Stimulated activated CD8-positive, alpha-beta memory T cell treated with anti-CD3 and anti-CD28 coated beads, Interleukin-7, amount 100 ng/mL, for 1 hour (primary cell): ENCODE data around the gene PASK.
"Not testable (repeated sequence)": the region's sequence is repeated elsewhere in the genome, so short reads cannot be mapped to it uniquely, and the experiment has no call there.

Experiments
- DNase-seq, 2 donors: peaks; one replicate each; pipeline ENCODE4 v3.0.0-alpha.2; 2020; ENCODE audit warnings: low read depth in 2 of 2

The PASK gene

DNA sequence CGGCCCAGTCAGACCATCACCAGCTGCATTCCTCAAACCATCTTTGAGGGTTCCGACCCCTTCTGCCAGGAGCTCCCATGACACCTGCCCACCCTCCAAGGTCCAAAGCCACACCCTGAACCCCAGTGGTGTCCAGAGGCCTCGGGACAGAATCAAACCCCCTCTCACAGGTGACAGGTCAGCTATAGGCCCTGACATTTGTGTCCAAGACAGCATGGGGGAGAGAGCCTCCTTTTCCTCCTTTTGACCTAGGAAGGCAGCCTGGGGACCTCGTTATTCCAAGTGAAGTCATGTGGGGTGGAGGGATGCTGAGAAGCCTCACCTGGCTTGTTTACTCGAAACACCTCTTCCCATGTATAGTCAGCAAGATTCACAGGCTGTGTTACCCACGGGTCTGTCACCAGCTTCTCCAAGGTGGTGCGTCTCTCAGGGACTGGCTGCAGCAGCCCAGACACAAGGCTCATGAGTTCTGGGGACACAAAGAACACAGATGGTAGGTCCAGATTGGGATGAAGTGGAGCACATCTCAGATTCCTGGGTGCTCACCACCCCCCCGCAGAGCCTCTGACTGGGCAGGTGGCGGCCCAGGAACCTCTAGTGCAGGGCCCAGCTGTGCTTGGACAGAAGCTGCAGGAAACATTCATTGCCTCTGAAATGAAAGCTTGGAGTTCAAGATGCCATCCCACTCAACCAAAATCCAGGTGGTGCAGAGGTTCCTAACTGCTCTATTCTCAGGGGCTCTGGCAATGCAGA is 42.1 kb downstream of the PASK start:
- no peak for DNase-seq

DNA sequence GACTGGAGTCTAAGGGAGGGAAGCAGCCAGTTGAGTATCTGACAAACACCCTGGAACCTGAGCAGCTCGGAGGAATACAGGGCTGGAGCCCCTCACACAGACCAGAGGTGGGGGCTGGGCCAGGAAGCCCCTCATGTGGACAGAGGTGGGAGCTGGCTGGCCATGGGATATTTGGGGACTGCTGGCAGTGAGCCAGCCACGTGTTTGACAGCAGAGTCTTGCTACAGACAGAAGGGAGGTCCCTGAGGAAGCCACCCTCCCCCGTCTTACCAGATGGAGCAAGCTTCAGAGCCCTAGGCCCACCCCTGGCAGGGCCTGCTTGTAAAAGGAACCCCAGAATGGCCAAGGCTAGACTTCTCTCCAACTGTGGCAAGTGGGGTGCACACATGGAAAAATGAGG is 43.6 kb downstream of the PASK start:
- DNase-seq, result no peak

- not testable (repeated sequence) for DNase-seq
Observed at GRCh38 chr2:241104611-241105010, 44.7 kb downstream of the PASK start.

GRCh38 chr2:241103176-241103595 is 46.1 kb downstream of the PASK start:
- no peak for DNase-seq

DNA sequence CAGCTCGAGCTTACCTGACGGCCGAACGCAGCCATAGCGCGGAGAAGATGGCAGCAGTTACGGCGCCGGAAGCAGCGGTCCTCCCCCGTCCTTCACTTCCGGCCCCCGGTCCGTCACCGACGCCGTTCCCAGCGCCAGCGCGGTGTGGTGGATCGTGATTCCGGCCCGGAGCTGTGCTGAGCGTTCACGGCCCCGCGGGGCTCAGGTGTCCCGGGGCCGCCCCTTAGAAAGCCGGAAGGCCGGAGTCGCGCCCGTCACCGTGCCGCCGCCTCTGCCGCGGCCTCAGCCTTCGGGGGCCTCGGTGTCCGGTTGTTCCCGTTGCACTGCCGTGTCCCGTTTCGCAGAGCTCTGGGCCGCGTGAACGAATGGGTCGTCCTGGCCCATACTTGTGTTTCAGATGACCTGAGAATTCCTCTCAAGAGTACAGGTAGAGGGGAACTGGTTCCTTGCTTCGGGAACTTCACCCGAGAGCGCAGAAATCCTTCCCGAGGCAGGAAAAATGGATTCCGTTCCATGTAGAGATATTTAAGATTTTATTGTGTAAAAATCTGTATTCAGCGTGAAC is 47.0 kb downstream of the PASK start, which contains the start of gene MTERF4:
MTERF4 (minus strand) TSS at position 49 of the 565 bp plus-strand sequence; CDS start at position 35, 14 bp downstream.
- DNase-seq, result peak; percentile 70 to 75

GRCh38 chr2:241099246-241099645 is 50.0 kb downstream of the PASK start:
- no peak for DNase-seq

DNA sequence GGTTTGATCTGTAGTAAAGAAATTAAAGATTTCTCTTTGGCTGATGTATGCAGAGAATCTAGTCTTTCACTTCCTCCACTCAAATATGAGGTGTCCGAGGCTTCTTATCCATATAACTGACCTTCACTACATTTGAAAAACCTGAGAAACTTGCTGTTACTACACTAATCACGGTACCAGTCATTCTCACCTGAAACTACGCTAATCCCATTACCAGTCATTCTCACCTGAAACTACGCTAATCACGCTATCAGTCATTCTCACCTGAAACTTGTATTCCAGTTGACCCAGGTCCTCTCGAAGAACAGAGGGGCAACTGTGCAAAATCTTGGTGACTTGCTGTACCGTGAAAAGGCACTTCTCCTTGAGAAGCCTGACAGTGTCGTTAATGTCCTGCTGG is 52.3 kb downstream of the PASK start:
- DNase-seq, result no peak

DNA sequence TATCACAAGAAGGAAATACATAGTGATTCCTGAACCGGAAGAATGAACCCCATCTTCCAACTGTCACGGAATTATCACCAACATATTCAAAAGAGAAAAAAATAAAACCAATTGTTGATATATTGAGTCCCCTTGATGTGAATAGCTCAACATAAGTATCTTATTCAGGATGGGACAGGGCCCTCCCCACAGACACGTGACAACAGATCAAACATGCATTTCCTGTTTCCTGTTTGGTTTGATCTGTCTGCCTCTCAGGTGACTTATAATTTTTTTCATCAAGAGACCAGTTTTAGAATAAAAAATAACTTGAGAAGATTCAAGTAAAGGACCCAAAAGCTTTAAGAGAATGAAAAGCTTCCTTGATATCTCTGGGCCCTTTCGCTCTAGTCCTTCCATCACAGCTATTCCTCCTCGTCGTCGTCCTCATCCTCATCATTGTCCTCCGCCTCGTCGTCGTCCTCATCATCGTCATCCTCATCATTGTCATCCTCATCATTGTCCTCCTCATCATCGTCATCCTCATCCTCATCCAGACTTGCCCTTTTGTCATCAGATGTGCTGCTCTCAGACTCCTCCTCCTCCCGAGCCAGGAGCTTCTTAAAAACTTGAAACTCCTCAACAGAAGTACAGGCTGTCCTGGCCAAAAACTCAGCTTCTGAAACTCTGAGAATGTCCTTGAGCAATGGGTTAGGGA is 53.5 kb downstream of the PASK start:
- no peak for DNase-seq

GRCh38 chr2:241094924-241095420 is 54.3 kb downstream of the PASK start:
- no peak for DNase-seq

- DNase-seq, result no peak
Observed at GRCh38 chr2:241094172-241094571, 55.1 kb downstream of the PASK start.

- DNase-seq, result not testable (repeated sequence)
Observed at GRCh38 chr2:241093133-241093781, 56.0 kb downstream of the PASK start.

- no peak for DNase-seq
Observed at GRCh38 chr2:241092677-241093076, 56.6 kb downstream of the PASK start.

- DNase-seq, result no peak
Observed at GRCh38 chr2:241091734-241092445, 57.4 kb downstream of the PASK start.

DNA sequence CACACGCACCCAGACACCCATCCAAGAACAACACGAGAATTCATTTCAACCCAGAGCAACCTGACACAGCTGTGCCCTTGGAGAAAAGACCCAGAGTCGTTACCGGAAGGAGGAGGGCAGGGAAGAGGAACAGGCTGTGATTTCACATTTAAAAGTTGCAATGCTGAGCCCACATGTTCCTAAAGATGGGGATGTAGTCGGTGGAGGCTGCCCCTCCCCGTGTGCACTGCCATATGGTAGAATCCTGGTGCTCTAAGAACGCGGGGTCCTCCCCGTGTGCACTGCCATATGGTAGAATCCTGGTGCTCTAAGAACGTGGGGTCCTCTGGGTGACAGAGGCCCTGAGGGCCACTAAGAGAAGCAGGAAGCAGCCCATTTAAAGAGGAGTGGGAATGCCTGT is 58.1 kb downstream of the PASK start:
- no peak for DNase-seq

GRCh38 chr2:241088791-241089732 is 60.2 kb downstream of the PASK start:
- DNase-seq, result no peak

DNA sequence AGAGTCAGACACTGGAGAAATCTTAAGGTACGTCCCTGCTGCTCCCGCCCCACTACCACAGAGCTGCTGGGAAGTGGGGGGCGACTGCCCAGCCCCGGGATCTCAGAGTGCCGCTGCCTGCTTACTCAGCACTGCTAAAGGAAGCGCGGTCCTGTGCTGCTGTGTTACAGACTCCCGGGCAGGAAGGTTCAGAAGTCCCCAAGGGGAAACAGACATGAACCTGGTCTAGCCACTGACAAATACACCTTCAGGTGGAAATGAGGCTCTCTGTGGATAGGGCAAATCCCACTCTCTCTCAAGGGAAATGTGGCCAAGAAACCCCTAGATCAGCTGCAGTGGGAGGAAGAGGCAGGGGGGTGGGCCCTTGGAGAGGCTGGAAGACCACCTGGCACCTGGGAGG is 60.9 kb downstream of the PASK start:
- no peak for DNase-seq

DNA sequence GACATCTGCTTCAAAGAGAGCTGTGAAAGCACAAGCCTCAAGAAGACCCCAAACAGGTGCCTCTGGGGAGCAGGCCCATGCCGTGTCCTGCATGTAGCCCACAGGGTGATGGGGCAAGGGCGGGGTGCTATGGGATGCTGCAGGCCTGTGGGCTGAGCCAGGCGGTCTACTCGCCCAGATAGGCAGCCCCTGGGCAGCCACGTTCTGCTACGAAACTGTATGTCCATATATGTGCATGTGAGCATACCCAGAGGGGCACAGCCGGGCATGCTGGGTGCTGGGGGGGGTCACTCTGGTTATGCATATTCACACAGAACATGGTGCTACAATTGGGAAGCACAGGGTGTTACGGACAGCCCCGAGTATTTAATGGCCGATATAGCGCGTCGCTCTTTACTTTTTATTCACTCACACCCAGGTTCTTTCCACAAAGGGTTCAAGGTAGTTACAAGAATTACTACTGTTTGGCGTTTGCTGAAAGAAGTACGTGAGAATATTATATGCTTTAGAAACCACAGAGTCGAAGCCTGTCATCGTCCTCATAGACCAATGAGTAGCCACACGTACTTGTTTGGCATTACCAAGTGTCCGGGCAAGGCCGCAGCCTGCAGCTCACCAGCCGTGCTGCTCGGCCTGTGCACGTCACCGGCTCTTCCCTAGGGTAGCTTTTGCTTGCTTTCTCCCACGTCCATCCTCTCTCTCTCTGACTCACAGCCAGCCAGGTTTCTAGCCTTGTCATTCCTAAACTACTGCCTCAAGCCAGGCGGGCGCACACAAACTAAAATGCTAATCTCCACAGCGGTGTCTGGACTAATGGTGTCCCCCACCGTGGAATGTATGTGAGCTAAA is 61.6 kb downstream of the PASK start:
- no peak for DNase-seq

DNA sequence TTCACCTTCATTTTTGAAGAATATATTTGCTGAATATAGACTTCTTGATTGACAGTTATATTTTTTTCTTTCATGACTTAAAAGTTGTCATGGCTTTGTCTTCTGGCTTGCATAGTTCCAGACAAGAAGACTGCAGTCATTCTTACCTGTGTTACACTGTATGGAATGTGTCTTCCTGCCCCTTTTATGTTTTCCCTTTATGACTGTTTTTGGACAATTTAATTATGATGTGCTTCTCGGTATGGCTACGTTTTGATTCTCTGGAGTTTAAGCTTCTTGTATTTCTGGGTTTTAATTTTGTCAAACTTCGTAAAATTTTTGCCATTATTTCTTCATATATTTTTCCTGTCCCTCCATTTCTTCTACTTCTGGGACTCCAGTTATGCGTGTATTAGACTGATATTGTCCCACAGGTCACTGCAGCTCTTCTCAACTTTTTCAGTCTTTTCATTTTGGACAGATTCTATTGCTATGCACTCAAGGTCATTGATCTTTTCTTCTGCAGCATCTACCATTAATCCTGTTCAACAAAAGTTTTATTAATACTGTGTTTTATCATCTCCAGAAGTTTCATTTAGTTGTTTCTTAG is 64.3 kb downstream of the PASK start:
- no peak for DNase-seq

DNA sequence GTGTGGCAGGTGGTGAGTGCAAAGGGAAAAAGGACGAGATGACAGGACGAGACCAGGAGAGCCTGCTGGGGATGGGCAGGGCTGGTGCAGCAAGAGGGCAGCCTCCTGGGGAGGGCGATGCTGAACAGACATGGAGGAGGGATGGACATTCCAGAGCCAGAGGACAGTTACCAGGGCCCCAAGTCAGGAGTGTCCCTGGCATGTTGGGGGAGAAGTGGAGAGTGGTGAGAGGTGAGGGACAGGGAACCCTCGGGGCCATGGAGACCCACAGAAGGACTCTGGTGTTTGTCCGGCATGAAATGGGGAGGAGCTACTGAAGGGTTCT is 66.2 kb downstream of the PASK start:
- DNase-seq, result no peak
